ENCODE measurements around the gene CFAP69.

- no peak for TF ChIP-seq CTCF (conservative IDR thresholded peaks at IDR 0.05; ENCODE audit: low read depth, low read length)
- TF ChIP-seq EZH2 (IDR thresholded peaks at IDR 0.05; ENCODE audit: low read length, unreplicated experiment) = no peak
- no peak for TF ChIP-seq EZH2phosphoT487 (IDR thresholded peaks at IDR 0.05; ENCODE audit: borderline replicate concordance, low read length)
Measured at GRCh38 chr7:90213521-90213920, 31.5 kb upstream of the CFAP69 start.

All from PC-3 (cell line).